GM19395 (cell line): ENCODE measurements around the gene OAS1.

ENCODE experiments used
- ATAC-seq: cut with Tn5 transposase; IDR thresholded peaks from one replicate; pipeline ENCODE4 v1.9.1; 2021; ENCODE audit warnings: mild to moderate bottlenecking, moderate library complexity; ENCODE audit not compliant: unreplicated experiment

The OAS1 gene

GRCh38 chr12:112964067-112964670, 57.4 kb downstream of the OAS1 start:
- no peak for ATAC-seq

- ATAC-seq, result no peak
These were observed 58.2 kb downstream of the OAS1 start for GRCh38 chr12:112964915-112965314.

GRCh38 chr12:112965643-112966042, 58.9 kb downstream of the OAS1 start:
- ATAC-seq, result no peak

GRCh38 chr12:112967306-112967705, 60.5 kb downstream of the OAS1 start:
- ATAC-seq, result no peak

GRCh38 chr12:112967858-112968257, 61.1 kb downstream of the OAS1 start:
- ATAC-seq, result no peak
